GM21737 (cell line): Measurements from ENCODE around the gene IGSF21.

ENCODE experiments used
- ATAC-seq: cut with Tn5 transposase; IDR thresholded peaks from one replicate; pipeline ENCODE4 v1.9.1; 2021; ENCODE audit warnings: mild to moderate bottlenecking, moderate library complexity; ENCODE audit not compliant: unreplicated experiment

The IGSF21 gene

DNA sequence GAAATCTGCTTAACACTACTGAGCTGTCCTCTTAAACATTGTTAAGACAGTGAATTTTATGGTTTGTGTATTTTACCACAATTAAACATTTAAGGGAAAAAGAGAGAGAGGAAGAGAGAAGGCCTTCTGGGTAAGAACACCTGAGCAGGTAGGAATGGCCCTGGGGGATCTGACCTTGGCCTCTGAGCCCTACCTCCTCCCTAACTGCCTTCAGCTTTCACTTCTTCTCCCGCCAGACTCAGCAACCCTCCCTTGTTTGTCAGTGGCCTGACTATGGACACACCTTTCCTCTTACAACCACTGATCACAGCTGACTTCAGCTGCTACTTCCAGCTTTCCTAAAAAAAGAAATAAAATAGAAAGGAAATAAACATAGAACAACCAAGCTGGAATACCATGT is 13.5 kb upstream of the IGSF21 start:
- no peak for ATAC-seq

DNA sequence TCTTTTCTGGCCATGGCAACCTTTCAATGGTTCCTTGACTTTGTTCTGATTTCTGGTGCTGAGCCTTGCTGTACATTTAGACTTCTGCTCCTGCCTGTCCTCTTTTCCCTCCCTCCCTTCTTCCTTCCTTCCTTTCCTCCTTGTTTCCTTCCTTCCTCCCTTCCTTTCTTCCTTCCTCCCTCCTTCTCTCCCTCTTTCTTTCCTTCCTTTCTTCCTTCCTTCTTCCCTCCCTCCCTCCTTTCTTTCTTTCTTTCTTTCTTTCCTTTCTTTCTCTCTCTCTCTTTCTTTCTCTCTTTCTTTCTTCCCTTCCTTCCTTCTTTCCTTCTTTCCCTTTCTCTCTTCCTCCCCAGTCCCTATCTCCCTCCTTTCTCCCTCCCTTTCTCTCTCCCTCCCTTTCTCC is 10.4 kb upstream of the IGSF21 start:
- ATAC-seq: no peak

DNA sequence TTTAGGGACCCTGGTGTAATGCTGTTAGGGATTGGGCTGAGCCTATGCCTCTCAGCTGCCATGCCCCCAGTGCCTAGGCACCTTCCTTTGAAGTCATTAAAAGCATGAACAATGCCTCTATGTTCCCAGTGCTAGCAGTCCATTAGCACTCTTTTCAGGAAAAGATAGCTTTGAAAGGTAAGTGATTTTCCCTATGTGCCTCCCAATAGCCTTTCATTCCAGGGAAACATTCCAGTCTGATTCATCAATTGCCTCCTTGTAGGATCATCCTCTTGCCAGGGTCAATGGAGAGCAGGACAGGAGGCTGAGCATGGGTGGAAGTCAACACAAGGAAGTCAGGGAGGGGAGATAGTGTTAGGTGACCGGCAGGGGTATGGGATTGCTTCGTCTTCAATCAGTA is 8.6 kb upstream of the IGSF21 start:
- ATAC-seq: no peak

DNA sequence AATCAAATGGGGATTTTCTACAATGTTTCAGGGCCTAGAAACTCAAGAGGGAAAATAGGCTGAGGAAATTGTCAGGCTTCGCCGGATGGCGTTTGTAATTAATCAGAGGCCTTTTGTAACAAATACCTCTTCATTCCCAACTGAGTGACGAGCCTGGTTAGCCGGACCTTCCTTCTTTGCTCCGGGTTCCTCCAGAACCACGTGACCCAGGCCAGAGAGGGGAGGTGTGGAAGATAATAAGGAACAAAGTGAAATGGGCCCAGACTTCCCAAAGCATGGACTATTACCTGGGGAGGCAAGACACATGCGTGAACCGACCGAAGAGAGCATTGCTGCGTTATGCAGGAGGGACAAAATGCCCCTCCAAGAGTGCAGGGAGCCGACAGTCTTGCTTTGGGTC is 7.5 kb upstream of the IGSF21 start:
- no peak for ATAC-seq

DNA sequence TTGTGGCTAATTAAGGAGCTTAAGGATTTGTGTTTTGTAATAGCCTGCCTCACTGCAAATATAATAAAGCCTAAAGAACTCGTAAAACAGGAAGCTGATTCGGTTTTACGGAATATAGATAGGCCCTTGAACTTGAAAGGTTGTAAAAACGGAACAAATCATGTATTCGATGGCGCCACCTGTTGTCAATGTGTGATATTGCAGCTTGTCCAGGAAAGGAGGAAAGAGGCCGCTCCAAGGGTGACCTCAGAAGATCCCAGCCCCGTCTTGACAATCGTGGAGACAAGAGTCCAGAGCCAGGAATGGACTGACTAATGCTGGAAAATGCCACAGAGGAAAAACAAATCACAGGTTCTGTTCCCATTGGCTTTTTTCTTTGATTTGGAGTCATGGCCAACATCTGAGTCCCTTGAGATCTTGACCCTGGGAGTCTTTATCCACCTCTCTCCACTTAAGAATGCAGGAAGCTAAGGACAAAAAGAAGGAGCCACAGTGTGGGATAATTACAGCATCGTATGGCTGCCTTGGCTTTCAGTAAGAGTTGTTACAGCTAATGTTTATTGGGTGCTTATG is 7.0 kb upstream of the IGSF21 start:
- no peak for ATAC-seq

DNA sequence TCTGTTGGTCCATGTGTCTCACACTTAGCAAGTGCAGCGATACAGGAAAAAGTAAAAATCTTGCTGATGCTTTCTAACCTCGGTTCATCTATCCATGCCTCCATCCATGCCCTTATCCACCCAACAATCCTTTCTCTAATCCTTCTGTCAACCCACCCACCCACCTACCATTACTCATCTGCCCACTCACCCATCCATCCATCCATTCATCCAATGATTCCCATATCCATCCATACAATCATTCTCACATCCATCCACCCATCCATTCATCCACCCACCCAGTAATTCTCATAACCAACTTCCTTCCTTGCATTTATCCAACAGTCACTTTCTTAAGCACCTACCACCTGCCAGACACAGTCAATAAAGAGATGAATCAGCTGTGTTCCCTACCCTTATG is 6.1 kb upstream of the IGSF21 start:
- ATAC-seq: no peak

DNA sequence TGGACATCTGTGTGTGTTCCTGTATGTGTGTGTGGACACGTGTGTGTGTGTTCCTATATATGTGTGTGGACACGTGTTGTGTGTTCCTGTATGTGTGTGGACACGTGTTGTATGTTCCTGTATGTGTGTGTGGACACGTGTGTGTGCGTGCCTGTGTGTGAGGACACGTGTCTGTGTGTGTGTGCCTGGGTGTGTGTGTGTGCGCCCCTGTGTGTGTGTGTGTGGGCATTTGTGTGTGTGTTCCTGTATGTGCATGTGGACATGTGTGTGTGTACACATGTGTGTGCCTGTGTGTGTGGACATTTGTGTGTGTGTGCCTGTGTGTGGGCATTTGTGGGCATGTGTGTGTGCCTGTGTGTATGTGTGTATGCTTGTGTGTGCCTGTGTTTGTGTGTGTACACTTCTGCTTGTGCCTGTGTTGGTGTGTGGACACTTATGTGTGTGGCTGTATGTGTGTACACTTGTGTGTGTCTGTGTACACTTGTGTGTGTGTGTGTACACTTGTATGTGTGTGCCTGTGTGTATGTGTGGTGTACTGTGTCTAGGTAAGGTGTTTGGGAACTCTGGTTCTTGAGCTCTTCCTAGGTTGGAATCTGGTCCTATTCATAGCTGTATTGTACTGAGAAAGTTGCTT is 3.7 kb upstream of the IGSF21 start:
- ATAC-seq: no peak

DNA sequence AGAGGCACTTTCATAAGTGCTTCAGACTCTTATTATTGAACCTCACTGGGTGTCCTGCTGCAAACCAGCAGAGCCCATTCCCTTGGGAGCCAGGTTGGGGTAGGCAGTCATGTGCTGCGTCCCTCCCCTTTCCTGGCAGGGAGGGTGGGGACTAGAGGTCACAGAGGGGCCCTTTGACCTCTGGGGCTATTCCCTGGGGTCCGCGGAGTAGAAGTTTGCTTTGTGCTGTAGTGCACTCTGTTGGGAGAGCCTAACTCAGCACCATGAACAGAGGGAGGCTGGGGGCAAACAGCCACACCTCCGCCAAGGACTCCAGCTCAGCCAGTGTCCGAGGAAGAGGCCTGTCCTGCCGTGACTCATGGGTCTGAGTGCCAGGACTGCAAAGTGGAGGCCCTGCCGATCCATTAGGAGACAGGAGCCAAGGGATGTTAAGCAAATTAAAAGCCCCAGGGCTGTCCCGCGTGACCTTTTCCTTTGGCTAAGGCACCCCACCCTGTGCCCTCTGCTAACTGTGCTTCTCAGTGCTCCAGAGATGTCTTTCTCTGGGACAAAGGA is 3.0 kb upstream of the IGSF21 start:
- ATAC-seq: no peak

DNA sequence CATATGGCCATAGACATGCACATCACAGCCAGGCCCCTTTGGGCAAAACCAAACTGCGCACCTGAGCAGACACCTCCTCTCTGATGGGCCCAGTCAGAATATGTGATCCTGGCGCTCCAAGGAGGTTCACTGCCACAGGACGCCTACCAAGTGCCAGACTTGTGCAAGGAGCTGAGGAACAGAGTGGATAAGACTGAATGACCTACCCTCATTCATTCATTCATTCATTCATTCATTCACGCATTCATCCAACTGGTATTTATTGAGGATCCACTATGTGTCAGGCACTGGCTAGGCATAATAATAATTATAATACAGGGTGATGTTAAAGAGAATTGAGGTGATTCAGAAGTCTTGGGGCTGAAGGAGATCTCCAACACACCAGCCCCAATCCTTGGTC is 2.4 kb upstream of the IGSF21 start:
- ATAC-seq: no peak

DNA sequence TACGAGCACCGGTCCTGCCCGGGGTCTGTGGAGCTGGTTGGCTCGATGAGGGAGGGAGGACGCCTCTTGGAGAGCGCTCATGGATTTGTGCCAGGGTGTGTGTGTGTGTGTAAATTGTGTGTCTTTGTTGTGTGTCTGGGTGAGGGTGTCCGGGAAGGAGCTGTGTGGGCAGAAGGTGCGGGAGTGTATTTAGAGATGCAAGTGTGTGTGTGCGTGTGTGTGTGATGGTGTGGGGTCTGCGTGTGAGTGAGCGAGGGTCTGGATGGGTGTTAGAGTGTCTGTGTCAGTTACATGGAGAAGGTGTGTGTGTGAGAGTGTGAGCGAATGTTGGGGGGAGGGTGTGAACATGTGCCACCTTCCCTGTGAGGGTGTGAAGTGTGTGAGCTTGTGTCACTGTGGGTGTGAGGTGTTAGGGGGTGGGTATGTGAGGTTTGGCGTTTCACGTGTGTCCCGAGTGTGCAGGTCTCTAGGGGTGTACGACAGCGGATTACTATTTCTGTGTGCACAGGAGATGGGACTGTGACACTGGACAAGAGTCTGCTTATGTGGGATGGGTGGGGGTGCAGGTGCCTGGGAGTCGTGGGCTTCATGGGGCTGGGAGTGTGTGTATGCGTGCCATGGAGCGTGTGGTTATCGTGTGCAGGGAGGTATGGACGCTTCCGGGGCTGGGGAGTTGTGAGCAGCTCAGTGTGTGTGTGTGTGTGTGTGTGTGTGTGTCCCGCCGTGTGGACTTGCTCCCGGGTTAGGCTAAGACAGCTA is 880 bp downstream of the IGSF21 start:
- ATAC-seq: no peak

DNA sequence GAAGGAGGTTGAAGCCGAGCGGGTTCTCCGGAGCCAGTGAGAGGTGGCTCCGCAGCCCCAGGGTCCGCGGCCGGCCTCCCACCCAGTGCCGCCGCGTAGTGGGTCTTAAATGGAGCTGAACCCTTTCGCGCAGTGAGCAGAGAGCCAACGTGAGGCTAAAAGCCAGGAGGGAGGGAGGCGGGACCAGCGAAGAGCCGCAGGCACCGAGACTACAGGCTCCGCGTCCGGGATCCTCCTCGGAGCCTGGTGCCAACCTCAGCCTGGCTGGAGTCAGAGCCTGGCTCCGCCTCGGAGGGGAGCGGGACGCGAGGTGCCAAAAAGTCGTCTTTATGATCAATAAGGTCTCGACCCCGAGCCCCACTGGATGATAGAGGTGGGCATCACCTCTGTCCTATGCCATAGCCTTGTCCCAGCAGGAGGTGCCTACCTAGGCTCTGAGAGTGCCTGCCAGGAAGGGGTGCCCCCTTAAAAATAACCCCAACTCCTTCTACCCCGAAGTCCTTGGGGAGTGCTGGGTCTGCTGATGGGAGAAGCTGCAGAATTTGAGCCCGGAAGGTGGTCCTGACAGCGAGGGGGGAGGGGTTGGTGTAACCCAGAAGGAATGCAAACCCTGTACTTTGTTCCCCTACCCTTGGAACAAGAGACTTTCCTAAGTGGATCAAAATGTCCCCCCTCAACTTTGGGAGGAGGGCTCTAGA is 1.6 kb downstream of the IGSF21 start:
- ATAC-seq: no peak

DNA sequence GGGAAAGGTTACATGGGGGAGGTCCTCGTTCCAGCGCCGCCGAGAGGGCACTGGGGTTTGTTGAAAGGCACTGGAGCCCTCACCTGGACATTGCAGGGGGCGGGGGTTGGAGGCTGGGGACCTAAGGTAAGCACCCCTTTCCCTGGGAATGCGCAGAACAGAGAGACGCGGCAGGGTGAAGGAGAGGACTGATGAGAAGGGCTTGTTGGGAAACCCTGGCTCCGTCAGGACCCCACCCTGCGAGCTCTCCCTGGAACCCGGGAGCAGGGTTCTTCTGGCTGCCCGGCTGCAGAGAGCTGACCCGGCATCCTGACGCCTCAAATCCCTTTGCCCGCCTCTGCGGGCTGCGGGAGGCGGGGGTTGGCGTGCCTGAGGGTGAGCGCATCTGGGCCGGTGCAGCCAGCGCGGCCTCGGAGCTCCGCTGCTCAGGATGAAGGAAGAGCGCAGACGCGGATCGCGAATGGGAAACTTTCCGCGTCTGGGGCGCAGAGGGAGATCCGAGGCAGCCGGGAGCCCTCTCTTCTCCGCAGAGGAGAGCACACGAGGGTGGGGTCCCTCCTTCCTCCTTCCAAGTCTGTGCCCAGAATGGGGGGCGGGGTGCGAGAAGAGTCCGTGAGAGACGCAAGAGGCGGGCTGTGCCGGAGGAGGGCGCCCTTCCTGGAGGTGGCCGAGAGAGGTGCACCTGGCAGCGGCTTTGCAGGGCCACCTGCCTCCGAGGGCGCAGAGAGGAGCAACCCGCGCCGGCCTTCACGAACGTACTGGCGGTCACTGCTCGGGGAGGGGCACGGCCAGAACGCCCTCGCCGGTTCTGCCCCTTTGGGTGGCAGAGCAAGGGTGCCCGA is 2.4 kb downstream of the IGSF21 start:
- ATAC-seq: no peak

DNA sequence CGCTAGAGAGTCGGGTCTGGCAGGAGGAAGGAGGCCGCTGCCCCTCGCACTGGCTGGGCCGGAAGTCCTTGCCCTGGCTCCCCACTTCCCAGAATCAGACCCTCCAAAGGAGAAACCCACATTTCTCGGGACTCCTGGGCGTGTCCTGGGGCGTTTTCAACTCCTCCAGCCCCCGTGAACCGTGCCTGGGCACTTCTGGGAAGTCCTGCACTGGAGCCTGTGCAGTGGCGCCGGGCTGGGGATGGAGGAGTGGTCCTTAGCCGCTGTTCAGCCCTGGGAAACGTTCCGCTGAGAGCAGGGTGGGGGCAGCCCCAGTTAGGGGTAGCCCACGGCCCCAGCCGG is 3.0 kb downstream of the IGSF21 start:
- no peak for ATAC-seq

DNA sequence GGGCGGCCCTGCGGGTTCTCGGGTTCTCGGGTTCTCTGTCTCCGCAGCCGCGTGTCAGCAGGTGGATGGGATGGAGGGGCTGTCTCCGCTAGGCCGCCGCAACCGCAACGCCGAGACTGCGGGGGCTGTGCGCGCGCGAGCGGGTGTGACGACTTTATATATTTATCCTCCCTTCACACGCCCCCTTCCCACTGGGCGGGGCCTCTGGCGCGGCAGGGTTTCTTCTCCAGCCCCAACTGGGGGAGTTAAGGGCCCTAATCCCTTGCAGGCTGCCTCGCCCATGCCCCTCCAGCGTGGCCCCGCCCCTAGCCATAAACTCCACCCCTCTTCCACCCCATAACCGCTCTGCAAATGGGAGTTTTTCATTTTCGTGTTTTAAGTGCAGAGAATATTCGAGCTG is 3.4 kb downstream of the IGSF21 start:
- ATAC-seq: no peak

DNA sequence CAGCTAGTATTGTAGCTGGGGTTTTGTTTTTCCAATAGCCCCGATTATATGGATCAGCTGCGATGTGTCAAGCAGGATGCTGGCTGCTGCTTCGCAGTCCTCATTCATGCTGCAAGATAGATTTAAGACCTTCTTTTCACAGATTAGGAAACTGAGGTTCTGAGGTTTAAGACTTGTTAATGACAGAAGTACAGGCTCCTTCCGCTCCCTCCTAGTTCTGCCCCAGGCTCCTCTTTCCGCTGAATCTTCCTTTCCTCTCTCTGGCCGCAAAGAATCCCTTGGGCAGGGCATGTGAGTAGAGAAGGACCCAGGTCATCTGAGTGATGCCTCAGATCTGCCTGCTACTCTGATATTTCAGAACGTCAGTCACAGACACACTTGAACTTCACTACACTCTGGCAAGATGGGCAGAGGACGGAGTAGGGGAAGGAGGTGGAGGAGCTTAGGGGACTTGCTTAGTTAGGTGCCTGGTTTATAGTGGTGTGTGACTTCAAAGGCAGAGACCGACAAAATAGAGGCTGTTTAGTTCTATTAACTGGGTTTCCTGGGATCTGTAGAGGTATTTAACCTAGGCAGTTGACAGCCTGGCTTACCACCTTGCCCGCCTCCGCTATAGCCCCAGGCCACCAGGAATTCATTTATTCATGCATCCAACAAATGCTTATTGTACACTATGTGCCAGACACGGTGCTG is 4.2 kb downstream of the IGSF21 start:
- ATAC-seq: no peak

DNA sequence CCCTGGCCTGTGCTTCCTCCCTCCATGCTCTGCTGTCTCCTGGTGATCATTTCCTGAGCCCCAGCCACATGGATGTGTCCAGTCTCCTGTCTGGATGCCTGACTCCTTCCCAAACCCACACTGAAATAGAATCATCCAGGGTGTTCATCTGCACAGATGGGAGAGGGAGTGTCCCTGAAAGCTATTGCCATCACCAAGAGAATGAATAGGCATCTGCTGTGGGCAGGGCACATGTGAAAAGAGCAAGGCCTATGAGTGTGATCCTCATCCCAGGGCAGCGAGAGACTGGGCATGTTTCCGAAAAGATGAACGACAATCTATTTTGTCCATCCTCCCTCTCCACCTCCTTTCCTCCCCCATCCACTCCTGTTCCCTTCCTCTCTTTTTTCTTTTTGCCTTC is 5.0 kb downstream of the IGSF21 start:
- no peak for ATAC-seq

DNA sequence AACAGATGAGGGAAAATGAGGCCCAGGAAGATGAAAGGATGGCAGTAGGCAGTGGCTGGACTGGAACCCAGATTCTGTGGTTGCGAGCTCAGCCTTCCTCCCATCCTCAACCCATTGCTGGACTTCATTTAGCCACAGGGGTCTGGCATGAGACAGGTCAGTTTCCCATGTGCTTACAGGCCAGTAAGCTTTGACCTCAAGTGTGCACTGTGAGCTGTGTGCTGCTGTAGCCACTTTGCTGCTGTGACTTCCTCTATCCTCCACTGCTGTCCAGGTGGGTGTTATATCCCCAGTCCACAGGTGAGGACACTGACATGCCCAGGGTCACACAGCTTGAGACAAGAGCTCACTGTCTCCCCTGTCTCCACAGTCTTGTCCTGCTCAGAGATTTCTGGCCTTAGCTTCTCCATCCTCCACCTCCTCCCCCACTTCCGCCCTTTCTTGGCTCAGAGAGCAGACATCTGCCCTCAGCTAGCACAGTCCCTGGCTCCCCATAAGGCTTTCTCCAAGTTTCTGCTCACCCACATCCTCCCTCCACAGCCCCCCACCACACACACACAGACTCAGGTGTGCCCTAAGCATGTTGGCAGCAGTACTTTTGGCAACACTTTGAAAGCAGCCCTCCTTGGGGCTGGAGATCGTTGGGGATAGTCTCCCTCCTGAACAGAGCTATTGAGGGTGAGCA is 7.3 kb downstream of the IGSF21 start:
- ATAC-seq: no peak

DNA sequence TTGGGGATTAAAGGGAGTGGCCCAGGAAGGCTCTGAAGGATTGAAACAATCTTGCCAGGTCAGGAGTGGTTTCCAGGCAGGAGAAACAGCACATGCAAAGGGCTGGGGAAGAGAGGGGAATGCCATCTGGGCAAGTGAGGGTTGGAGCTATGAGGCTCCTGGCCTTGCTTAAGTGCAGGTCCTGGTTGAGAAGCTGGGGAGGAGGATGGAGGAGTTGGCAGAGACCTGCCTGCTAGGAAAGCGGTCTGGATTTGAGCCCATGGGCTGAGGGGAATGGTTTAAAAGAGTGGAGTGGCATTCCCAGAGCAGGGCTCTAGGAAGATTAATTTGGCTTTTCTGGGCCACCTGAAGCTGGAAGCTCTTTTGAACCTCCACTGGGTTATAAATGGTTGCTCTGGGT is 9.2 kb downstream of the IGSF21 start:
- ATAC-seq: no peak

DNA sequence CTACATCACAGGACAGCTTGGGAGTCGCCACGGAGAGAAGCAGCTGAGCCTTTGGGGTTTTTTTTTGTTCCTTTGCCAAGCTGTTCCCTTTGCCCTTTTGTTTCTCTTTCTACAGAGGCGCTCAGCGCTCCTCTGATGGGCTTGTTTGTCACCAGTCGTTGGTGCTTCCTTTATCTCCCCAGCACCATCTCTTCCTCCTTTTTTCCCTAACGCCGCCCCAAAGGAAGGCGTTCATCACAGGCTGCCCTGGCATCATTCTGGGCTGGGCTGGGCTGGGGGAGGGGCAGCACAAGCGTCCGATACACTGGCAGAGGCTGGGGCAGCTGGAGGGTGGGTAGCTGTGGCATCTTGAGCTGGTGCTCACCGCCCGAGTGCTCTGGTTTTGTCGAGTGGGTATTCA is 10.5 kb downstream of the IGSF21 start:
- no peak for ATAC-seq

DNA sequence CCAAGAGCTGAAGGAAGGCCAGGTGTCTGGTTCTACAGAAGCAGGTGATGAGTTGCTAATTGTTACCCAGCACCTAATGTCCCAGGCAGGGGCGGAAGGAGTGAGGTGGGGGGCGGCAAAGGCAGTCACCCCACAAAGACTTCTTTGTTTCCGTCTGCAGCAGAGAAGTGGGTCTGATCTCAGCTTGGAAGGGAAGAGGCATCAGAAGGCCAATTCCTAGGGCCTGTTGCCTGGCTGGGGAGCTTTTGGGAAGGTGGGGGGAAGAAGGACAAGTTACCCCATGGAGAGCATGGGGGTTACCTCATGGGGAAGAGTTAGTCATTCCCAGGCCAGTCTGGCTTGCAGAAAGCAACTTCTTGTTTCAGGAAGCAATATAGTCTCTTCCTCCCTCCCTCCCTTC is 10.9 kb downstream of the IGSF21 start:
- no peak for ATAC-seq
